ENCODE data around the gene JADE1.
A peak's percentile ranks its signal among the peaks of the same experiment; 100 is the strongest.

JADE1 gene

DNA sequence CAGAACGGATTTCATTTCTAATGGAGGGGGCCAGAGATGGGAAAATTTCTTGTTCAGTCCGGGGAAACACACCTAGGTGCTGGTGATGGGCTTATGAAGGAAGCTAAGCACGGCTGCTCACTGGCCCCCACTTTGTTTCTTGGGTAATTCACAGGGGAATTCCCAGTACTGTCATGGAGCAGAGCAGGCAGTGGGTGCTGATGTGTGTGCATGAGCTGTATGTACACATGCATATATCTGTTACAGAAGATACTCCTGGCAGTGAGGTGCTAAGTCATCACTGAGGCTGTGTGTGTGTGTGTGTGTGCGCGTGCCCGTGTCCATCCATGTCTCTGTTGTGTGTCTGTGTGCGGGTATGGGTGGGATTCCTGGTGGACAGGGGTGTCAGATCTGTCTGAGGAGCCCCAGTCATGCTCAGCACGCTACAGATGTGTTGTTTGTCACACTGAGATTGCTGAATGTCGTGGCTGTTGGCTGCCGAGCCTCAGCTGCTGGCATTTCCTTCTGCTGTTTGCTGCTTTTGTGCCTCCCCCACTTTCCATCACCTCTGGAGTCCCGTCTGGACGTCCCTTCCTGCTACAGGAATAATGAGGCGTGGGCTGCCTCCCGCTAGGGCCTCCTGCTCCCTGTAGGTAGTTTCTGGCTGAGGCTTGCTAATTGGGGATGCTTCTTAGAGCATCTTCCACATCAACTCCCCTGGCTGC lies 53.3 kb downstream of the JADE1 start:
- no peak for DNase-seq (ENCODE audit: insufficient read length, low spot score)
- TF ChIP-seq POLR2A (IDR thresholded peaks at IDR 0.05; ENCODE audit: low read depth, low read length): no peak
- no peak for FAIRE-seq

GRCh38 chr4:128863312-128864075 lies 54.0 kb downstream of the JADE1 start:
- TF ChIP-seq POLR2A (IDR thresholded peaks at IDR 0.05; ENCODE audit: low read depth, low read length): no peak
- DNase-seq (ENCODE audit: insufficient read length, low spot score) (peak; percentile 30), FAIRE-seq (no peak)

DNA sequence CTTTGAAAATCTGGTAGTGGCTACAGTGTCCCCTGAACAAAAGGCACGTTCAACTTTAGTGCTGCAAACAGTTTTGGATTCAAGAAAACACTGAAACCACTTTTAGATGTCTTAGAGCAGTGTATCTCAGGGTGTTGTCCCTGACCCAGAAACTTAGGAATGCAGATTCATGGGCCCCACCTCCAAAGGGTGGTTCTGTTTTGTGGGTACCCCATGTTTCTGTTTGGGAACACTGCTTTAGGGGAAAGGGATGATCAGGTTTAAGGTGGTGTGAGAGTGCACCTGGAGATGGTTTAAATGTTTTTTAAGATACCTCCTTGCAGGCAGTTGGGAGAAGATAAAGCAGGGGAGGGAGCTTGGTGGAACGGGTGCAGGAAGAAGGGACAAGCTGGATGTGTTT lies 55.6 kb downstream of the JADE1 start:
- TF ChIP-seq POLR2A (IDR thresholded peaks at IDR 0.05; ENCODE audit: low read depth, low read length): no peak
- DNase-seq (ENCODE audit: insufficient read length, low spot score): no peak
- no peak for FAIRE-seq

DNA sequence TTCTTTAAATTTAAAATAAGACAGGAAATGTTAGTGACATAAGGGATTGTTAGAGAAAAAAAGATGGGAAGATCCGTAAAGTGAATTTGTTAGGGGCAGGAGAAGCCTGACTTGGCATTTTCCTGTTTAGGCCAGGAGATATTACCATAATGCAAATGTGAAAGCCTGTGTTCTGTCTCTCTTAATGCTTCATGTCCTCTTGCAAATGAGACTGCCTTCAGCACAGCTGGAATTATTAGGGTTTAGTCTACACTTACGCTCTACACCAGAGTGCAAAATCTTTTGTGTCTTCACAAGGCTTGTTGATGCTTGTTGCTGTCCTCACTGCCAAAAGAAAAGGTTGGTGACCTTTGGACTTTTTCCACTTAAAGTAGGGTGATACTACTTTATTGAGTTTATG lies 56.8 kb downstream of the JADE1 start:
- DNase-seq (ENCODE audit: insufficient read length, low spot score) (no peak), FAIRE-seq (no peak)
- no peak for TF ChIP-seq POLR2A (IDR thresholded peaks at IDR 0.05; ENCODE audit: low read depth, low read length)

DNA sequence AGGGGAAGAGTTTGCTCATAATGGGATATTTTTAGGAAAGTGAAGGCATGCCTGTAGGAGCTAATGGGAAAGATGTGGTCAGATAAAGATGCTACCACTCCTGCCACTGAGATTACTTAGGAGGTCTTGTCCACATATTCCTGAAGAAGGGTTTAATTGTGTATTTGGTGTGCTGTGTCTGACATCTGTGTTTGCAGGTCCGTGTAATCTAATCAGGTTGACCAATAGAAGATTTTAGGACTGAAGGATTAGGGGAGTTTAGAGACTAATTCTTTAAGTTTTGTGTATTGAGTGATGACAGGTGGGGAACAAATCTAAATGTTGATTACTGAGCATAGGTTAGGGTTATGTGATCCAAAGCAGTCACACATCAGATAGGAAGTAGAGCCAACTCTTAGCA lies 57.2 kb downstream of the JADE1 start:
- no peak for DNase-seq (ENCODE audit: insufficient read length, low spot score)
- TF ChIP-seq POLR2A (IDR thresholded peaks at IDR 0.05; ENCODE audit: low read depth, low read length): no peak
- no peak for FAIRE-seq

GRCh38 chr4:128868758-128869157 lies 59.3 kb downstream of the JADE1 start:
- DNase-seq (ENCODE audit: insufficient read length, low spot score) (no peak), FAIRE-seq (no peak)
- no peak for TF ChIP-seq POLR2A (IDR thresholded peaks at IDR 0.05; ENCODE audit: low read depth, low read length)

GRCh38 chr4:128869776-128870509 lies 60.4 kb downstream of the JADE1 start:
- DNase-seq (ENCODE audit: insufficient read length, low spot score): no peak
- no peak for FAIRE-seq
- no peak for TF ChIP-seq POLR2A (IDR thresholded peaks at IDR 0.05; ENCODE audit: low read depth, low read length)

- no peak for FAIRE-seq
- TF ChIP-seq POLR2A (IDR thresholded peaks at IDR 0.05; ENCODE audit: low read depth, low read length): no peak
- no peak for DNase-seq (ENCODE audit: insufficient read length, low spot score)
Observed at GRCh38 chr4:128871948-128872347, 62.4 kb downstream of the JADE1 start.

DNA sequence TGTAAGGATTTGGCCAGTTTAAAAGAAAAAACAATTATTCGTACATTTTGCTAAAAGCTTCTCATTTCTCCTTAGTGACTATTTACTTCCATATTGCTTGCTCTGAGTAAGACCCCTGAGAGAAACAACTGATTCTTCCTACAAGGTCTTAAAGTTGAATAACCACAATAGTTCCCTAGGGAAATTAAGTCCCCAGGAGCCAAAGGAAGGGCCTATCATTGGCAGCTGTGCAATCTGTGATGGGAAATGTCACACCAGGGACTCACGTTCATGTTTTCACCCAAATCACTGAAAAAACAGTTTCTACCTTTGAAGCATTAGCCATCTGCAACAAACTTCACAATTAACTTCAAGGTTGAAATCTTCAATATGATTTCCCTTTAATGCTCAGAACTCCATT lies 66.7 kb downstream of the JADE1 start:
- FAIRE-seq (no peak), DNase-seq (ENCODE audit: insufficient read length, low spot score) (no peak)
- no peak for TF ChIP-seq POLR2A (IDR thresholded peaks at IDR 0.05; ENCODE audit: low read depth, low read length)

GRCh38 chr4:128877934-128878333 lies 68.4 kb downstream of the JADE1 start:
- FAIRE-seq: no peak
- no peak for TF ChIP-seq POLR2A (IDR thresholded peaks at IDR 0.05; ENCODE audit: low read depth, low read length)
- DNase-seq (ENCODE audit: insufficient read length, low spot score): no peak

DNA sequence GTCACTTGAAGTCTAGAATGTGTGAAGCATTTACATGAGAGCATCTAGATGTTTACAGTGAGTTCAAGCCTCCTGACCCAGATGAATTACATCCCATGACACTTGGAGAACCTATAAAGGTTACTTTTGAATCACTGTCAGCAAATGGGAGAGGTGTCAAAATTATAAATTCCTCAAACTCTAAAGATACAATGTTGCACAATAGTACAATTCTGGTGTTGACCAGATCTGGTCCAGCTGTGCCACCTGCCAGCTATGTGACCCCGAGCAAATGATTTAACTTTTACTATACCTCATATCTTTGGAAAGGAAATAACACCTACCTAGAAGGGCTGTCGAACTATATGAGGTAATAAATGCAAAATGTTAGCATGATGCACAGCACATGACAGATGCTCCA lies 69.8 kb downstream of the JADE1 start:
- no peak for TF ChIP-seq POLR2A (IDR thresholded peaks at IDR 0.05; ENCODE audit: low read depth, low read length)
- no peak for DNase-seq (ENCODE audit: insufficient read length, low spot score)
- no peak for FAIRE-seq

GRCh38 chr4:128879971-128880370 lies 70.5 kb downstream of the JADE1 start:
- no peak for FAIRE-seq
- DNase-seq (ENCODE audit: insufficient read length, low spot score): no peak
- no peak for TF ChIP-seq POLR2A (IDR thresholded peaks at IDR 0.05; ENCODE audit: low read depth, low read length)

- TF ChIP-seq POLR2A (IDR thresholded peaks at IDR 0.05; ENCODE audit: low read depth, low read length): no peak
- no peak for FAIRE-seq
- DNase-seq (ENCODE audit: insufficient read length, low spot score): no peak
Observed at GRCh38 chr4:128880662-128881061, 71.2 kb downstream of the JADE1 start.

DNA sequence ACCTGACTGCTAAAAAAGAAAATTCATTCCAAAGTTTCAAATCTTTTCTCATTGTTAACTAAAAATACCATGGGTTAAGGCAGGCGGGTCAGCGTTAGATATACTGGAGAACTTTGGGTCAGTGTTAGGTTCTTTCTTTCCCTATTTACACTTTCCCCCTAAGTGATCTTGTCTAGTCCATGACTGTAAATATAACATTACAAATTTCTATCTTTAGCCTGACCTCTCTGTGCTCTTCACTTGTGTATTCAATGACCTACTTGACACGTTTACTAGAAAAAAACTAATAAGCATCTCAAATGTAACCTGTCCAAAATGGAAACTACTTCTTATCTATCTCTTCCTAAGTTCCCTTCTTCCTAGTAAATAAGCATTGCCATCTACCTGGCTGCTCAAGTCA lies 95.3 kb downstream of the JADE1 start:
- no peak for FAIRE-seq
- no peak for TF ChIP-seq POLR2A (IDR thresholded peaks at IDR 0.05; ENCODE audit: low read depth, low read length)
- DNase-seq (ENCODE audit: insufficient read length, low spot score): no peak
